Measurements from ENCODE around the gene MED22.
"Not testable (repeated sequence)": the region's sequence is repeated elsewhere in the genome, so short reads cannot be mapped to it uniquely, and the experiment has no call there.

DNA sequence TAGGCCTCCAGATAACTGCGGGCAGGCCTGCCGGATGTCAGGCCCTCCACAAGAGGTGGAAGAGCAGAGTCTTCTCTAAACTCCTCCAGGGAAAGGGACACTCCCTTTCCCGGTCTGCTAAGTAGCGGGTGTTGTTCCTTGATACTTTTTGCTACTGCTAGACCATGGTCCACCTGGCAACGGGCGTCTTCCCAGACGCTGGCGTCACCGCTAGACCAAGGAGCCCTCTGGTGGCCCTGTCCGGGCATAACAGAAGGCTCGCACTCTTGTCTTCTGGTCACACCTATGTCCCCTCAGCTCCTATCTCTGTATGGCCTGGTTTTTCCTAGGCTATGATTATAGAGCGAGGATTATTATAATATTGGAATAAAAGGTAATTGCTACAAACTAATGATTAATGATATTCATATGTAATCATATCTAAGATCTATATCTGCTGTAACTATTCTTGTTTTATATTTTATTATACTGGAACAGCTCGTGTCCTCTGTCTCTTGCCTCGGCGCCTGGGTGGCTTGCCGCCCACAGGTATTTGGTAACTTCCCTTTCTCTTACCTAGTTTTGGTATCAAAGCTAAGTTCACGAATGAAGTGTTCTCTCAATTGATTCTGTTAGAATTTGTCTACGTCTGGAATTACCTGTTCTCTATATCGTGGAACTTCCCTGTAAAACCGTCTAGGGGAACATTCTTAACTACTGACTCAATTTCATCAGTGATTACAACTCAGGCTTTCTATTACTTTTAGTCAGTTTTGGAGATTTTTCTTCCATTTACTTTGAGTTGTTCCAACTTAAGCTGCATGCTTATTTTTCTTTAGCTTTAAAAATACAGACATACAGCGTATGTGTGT lies 18.4 kb downstream of the MED22 start:
- TF ChIP-seq, protein P1, sequence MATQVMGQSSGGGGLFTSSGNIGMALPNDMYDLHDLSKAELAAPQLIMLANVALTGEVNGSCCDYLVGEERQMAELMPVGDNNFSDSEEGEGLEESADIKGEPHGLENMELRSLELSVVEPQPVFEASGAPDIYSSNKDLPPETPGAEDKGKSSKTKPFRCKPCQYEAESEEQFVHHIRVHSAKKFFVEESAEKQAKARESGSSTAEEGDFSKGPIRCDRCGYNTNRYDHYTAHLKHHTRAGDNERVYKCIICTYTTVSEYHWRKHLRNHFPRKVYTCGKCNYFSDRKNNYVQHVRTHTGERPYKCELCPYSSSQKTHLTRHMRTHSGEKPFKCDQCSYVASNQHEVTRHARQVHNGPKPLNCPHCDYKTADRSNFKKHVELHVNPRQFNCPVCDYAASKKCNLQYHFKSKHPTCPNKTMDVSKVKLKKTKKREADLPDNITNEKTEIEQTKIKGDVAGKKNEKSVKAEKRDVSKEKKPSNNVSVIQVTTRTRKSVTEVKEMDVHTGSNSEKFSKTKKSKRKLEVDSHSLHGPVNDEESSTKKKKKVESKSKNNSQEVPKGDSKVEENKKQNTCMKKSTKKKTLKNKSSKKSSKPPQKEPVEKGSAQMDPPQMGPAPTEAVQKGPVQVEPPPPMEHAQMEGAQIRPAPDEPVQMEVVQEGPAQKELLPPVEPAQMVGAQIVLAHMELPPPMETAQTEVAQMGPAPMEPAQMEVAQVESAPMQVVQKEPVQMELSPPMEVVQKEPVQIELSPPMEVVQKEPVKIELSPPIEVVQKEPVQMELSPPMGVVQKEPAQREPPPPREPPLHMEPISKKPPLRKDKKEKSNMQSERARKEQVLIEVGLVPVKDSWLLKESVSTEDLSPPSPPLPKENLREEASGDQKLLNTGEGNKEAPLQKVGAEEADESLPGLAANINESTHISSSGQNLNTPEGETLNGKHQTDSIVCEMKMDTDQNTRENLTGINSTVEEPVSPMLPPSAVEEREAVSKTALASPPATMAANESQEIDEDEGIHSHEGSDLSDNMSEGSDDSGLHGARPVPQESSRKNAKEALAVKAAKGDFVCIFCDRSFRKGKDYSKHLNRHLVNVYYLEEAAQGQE (IDR thresholded peaks at IDR 0.05; ENCODE audit: low read depth): not testable (repeated sequence)
- not testable (repeated sequence) for TF ChIP-seq CEBPB (IDR thresholded peaks at IDR 0.05); CREB1 (IDR thresholded peaks at IDR 0.05; ENCODE audit: low read depth); TEAD4 (IDR thresholded peaks at IDR 0.05); EGR1 (IDR thresholded peaks at IDR 0.05)
- TF ChIP-seq, protein P2, sequence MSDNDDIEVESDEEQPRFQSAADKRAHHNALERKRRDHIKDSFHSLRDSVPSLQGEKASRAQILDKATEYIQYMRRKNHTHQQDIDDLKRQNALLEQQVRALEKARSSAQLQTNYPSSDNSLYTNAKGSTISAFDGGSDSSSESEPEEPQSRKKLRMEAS (IDR thresholded peaks at IDR 0.05): not testable (repeated sequence)
